ENCODE measurements around the gene NDUFB1.

The NDUFB1 gene

DNA sequence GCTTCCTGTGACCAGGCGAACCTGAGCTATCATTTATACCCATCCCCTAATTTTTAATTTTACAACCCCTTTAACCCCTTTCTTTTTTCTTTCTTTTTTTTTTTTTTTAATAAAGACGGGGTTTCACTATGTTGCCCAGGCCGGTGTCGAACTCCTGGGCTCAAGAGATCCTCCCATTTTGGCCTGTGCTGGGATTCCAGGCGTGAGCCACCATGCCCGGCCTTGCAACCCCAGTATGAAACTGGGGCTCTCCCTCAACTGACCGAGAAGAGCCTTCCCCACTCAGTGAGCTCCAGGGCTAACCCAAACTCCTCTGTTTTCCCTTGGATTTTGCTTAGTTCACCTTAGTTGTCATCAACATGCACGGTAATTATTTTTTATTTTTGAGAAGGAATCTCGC lies 1.3 kb upstream of the NDUFB1 start:
- Histone ChIP-seq H3K27ac (ENCODE audit: low read depth, low read length) (no peak overlapping the region; the same call in 1 of the 2 replicates), H3K4me1 (ENCODE audit: control insufficient read depth, insufficient read depth, low read length) (no peaks in the 10 kb centered on the region), H3K9ac (ENCODE audit: low read length) (peak overlapping the region; percentile 97), H3K27me3 (ENCODE audit: control insufficient read depth, insufficient read depth, low read length) (no peaks in the 10 kb centered on the region), H3K4me3 (ENCODE audit: low read depth, low read length) (peak overlapping the region; percentile 91), H3K36me3 (ENCODE audit: control insufficient read depth, insufficient read depth, low read length) (peaks cover 56% of the 10 kb centered on the region), H3K9me3 (ENCODE audit: control insufficient read depth, insufficient read depth, low read depth, low read length) (no peaks in the 10 kb centered on the region)

DNA sequence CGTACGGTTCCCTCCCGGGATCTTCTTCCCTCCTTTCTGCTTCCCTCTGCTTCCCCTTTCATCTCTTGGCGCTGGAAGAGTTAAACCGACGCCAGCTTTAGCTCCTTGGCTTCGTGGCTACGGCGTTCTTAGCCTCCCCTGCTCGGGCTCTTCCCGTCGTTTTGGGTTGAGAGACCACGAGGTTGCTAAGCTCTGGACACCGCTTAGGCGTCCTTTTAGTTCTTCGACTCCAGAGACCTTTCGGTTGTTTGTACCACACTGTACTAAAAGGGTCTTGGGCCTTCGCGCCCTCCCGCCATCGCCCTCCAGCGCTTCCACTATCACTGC lies 808 bp upstream of the NDUFB1 start:
- H3K4me1 ChIP-seq (ENCODE audit: control insufficient read depth, insufficient read depth, low read length) = no peaks in the 10 kb centered on the region
- H3K4me3 ChIP-seq (ENCODE audit: low read depth, low read length) = peak overlapping the region; percentile 91
- no peaks in the 10 kb centered on the region for H3K27me3 ChIP-seq (ENCODE audit: control insufficient read depth, insufficient read depth, low read length)
- H3K36me3 ChIP-seq (ENCODE audit: control insufficient read depth, insufficient read depth, low read length) = peaks cover 54% of the 10 kb centered on the region
- H3K9me3 ChIP-seq (ENCODE audit: control insufficient read depth, insufficient read depth, low read depth, low read length) = no peaks in the 10 kb centered on the region
- H3K27ac ChIP-seq (ENCODE audit: low read depth, low read length) = peak overlapping the region; percentile 100
- peak overlapping the region; percentile 97 for H3K9ac ChIP-seq (ENCODE audit: low read length)

DNA sequence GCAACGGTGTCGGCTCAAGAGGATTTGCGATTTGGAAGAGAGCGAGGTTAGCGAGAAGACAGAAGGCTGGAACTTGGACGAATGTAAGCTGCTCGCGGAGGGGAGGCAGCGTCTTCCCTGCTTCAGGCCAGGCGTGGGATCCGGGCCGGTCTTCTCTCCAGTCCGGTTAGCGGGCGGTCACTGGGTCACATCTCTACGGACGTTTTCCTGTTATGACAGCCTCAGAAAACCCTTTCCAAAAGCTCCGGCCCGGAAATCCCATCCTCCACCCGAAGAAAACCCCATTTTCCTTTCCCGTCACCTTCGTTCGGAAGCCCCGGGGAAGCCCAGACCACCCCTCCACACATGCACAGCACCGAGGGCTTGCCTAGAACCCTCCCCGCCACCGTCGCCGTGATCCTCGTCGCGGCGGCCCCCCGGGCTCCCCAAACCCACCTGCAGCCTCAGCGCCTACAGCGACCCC lies 268 bp downstream of the NDUFB1 start:
- peak overlapping the region; percentile 91 for H3K4me3 ChIP-seq (ENCODE audit: low read depth, low read length)
- H3K9me3 ChIP-seq (ENCODE audit: control insufficient read depth, insufficient read depth, low read depth, low read length) = no peaks in the 10 kb centered on the region
- H3K9ac ChIP-seq (ENCODE audit: low read length) = peak overlapping the region; percentile 97
- H3K27me3 ChIP-seq (ENCODE audit: control insufficient read depth, insufficient read depth, low read length) = no peaks in the 10 kb centered on the region
- no peaks in the 10 kb centered on the region for H3K4me1 ChIP-seq (ENCODE audit: control insufficient read depth, insufficient read depth, low read length)
- H3K36me3 ChIP-seq (ENCODE audit: control insufficient read depth, insufficient read depth, low read length) = peaks cover 54% of the 10 kb centered on the region
- H3K27ac ChIP-seq (ENCODE audit: low read depth, low read length) = peak overlapping the region; percentile 100

DNA sequence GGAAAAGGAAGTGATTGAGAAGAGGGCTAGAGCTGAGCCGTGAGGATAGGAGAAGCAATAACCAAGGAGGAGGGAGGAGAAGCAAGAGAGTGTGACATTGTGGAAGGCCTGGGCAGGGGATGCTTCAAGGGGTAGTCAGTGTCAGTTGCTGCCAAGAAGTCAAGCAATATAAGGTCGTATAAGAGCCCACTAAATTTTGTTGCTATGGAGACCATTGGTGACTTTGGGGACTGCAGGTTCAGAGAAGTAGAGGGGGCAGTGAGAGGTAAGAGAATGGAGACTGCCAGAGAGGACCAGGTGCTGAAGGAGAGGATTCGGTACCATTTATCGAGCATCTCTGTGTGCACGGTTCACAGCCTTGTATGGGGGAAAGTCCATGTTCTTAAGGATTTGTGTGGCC lies 12.0 kb downstream of the NDUFB1 start:
- no peak overlapping the region for H3K27ac ChIP-seq (ENCODE audit: low read depth, low read length)
- H3K36me3 ChIP-seq (ENCODE audit: control insufficient read depth, insufficient read depth, low read length) = no peaks in the 10 kb centered on the region
- H3K9ac ChIP-seq (ENCODE audit: low read length) = no peak overlapping the region
- H3K27me3 ChIP-seq (ENCODE audit: control insufficient read depth, insufficient read depth, low read length) = no peaks in the 10 kb centered on the region
- H3K9me3 ChIP-seq (ENCODE audit: control insufficient read depth, insufficient read depth, low read depth, low read length) = no peaks in the 10 kb centered on the region
- no peak overlapping the region for H3K4me3 ChIP-seq (ENCODE audit: low read depth, low read length)
- H3K4me1 ChIP-seq (ENCODE audit: control insufficient read depth, insufficient read depth, low read length) = peaks cover 18% of the 10 kb centered on the region; the same call in 1 of the 2 replicates

DNA sequence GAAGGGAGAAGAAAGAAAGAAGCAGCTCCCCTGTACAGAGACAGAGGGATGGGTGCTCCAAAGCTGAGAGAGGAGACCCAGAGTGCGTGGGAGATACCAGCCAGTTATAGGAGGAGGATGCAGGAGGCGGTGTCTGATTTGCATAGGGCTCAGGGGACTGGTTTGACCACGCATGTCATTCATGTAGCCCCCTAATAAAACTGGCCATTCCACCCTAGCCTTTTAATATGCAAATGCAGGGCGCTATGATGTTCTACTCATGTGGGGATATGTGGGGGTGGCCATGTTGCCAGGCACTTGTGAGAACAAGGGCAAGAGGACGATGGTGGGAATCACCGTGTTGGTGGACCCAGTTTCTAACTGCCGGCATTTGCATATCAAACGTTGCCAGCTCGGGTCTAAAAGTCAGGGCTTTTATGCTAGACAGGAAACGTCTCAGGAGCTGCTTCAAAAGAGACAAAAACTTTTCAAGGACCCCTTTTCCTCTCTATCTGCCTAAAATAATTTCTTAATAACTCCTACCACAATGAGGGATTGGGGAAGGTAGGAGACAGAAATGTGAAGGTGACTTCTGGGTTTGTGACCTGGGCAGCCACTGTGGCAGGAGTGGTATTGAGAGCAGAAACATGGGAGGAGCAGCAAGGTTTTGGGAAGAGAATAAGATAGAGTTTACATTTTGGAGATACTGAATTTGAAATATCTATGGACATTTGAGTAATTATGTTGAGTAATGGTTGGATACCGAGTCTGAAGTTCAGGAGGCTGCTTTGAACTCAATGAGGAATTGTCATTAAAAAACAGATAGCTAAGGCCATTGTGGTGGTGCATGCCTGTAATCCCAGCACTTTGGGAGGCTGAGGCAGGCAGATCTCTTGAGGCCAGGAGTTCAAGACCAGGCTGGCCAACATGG lies 12.9 kb downstream of the NDUFB1 start:
- peaks cover 18% of the 10 kb centered on the region; the same call in 1 of the 2 replicates for H3K4me1 ChIP-seq (ENCODE audit: control insufficient read depth, insufficient read depth, low read length)
- no peaks in the 10 kb centered on the region for H3K27me3 ChIP-seq (ENCODE audit: control insufficient read depth, insufficient read depth, low read length)
- H3K27ac ChIP-seq (ENCODE audit: low read depth, low read length) = peak overlapping the region; percentile 90
- H3K9me3 ChIP-seq (ENCODE audit: control insufficient read depth, insufficient read depth, low read depth, low read length) = no peaks in the 10 kb centered on the region
- no peaks in the 10 kb centered on the region for H3K36me3 ChIP-seq (ENCODE audit: control insufficient read depth, insufficient read depth, low read length)
- peak overlapping the region; percentile 38 for H3K4me3 ChIP-seq (ENCODE audit: low read depth, low read length)
- H3K9ac ChIP-seq (ENCODE audit: low read length) = peak overlapping the region; percentile 76

DNA sequence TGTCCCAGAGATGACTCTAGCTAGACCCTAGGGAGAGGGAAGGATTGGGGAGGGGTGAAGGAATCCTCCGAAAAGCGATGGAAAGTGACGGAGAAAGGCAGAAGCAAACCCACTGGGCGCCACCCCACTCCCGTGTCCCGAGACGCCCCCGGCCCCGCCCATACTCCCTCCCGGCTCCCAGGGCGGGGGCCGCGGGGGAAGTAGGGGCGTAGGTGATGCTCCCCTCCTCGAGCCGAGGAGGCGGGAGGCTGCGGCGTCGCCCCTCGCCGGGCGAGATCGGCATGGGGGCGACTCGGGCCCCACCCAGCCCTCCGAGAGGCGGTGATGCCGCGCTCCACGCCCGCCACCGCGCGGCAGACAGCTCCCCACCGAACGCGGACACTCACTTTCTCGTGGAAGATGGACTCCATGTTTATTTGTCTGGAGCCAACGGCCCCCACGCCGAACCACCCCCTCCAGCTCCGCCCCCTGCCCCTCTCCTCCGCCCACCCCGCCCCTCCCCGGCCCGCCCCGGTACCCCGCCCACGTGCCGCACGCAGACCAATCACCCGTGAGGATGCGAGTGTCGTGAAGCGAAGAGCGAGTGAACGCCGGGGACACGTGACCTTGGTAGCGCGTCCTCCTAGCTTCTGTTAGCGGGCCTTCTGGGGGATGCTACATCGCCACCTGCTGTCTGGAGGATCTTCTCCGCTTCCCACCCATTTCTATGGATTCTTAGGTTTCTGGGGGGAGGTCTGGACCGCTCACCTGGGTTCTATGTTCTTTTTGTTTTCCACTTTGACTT lies 15.2 kb downstream of the NDUFB1 start, which contains the start of gene ATXN3:
ATXN3 (minus strand) TSS at position 440 of the 784 bp plus-strand sequence; CDS start at position 410, 30 bp downstream.
- Histone ChIP-seq H3K27me3 (ENCODE audit: control insufficient read depth, insufficient read depth, low read length) (no peaks in the 10 kb centered on the region), H3K4me1 (ENCODE audit: control insufficient read depth, insufficient read depth, low read length) (peaks cover 19% of the 10 kb centered on the region; the same call in 1 of the 2 replicates), H3K36me3 (ENCODE audit: control insufficient read depth, insufficient read depth, low read length) (no peaks in the 10 kb centered on the region), H3K4me3 (ENCODE audit: low read depth, low read length) (peak within 1 kb of the TSS; percentile 91), H3K9me3 (ENCODE audit: control insufficient read depth, insufficient read depth, low read depth, low read length) (no peaks in the 10 kb centered on the region), H3K27ac (ENCODE audit: low read depth, low read length) (no peak within 1 kb of the TSS; the same call in 1 of the 2 replicates), H3K9ac (ENCODE audit: low read length) (peak within 1 kb of the TSS; percentile 82)

DNA sequence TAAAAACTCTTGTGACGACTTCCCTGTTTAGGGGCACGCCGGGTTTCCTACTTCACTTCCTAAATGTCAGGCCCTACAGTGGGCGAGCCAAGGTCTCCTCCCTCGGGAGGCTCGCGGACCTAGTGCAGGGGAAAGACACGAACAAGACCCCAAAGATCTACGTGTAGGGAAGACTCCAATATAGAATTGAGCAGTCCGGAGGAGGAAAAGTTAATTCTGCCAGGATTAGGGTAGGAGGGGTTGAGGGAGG lies 15.7 kb downstream of the NDUFB1 start:
- H3K27ac ChIP-seq (ENCODE audit: low read depth, low read length) = no peak overlapping the region; the same call in 1 of the 2 replicates
- H3K27me3 ChIP-seq (ENCODE audit: control insufficient read depth, insufficient read depth, low read length) = no peaks in the 10 kb centered on the region
- H3K9me3 ChIP-seq (ENCODE audit: control insufficient read depth, insufficient read depth, low read depth, low read length) = no peaks in the 10 kb centered on the region
- H3K36me3 ChIP-seq (ENCODE audit: control insufficient read depth, insufficient read depth, low read length) = no peaks in the 10 kb centered on the region
- H3K9ac ChIP-seq (ENCODE audit: low read length) = peak overlapping the region; percentile 82
- H3K4me1 ChIP-seq (ENCODE audit: control insufficient read depth, insufficient read depth, low read length) = peaks cover 23% of the 10 kb centered on the region; the same call in 1 of the 2 replicates
- H3K4me3 ChIP-seq (ENCODE audit: low read depth, low read length) = peak overlapping the region; percentile 91

DNA sequence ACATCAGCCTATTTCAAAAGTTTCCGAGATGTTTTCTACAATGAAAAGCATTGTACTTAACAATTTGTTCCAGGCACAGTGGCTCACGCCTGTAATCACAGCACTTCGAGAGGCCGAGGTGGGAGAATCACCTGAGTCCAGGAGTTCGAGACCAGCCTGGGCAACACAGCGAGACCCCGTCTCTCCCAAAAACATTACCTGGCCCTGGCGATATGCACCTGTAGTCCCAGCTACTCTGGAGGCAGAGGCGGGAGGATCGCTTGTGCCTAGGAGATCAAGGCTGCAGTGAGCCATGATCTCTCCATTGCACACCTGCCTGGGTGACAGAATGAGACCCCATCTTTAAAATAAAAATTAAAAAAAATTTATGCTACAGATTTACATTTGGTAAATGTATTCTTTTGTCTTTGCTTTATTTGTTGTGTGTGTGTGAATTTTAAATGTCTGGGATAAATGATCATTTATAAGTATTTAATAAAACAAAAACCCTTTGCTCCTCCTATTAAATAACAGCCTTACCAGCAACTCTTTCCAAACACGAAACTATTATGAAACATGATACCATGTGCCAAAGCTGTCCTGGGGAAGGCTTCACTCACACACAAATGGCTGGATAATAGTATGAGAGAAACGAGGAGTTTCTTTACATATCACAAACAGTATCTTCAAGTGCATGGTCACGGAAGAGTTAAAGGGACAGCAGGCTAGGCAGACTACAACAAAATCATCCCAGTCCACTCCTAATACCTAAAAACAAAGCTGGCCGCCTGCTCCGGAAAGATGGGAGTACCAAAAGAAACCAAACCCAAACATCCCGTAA lies 16.2 kb downstream of the NDUFB1 start:
- Histone ChIP-seq H3K4me1 (ENCODE audit: control insufficient read depth, insufficient read depth, low read length) (peaks cover 29% of the 10 kb centered on the region), H3K9me3 (ENCODE audit: control insufficient read depth, insufficient read depth, low read depth, low read length) (no peaks in the 10 kb centered on the region), H3K36me3 (ENCODE audit: control insufficient read depth, insufficient read depth, low read length) (no peaks in the 10 kb centered on the region), H3K27me3 (ENCODE audit: control insufficient read depth, insufficient read depth, low read length) (no peaks in the 10 kb centered on the region), H3K27ac (ENCODE audit: low read depth, low read length) (no peak overlapping the region), H3K9ac (ENCODE audit: low read length) (peak overlapping the region; percentile 82), H3K4me3 (ENCODE audit: low read depth, low read length) (peak overlapping the region; percentile 91)

DNA sequence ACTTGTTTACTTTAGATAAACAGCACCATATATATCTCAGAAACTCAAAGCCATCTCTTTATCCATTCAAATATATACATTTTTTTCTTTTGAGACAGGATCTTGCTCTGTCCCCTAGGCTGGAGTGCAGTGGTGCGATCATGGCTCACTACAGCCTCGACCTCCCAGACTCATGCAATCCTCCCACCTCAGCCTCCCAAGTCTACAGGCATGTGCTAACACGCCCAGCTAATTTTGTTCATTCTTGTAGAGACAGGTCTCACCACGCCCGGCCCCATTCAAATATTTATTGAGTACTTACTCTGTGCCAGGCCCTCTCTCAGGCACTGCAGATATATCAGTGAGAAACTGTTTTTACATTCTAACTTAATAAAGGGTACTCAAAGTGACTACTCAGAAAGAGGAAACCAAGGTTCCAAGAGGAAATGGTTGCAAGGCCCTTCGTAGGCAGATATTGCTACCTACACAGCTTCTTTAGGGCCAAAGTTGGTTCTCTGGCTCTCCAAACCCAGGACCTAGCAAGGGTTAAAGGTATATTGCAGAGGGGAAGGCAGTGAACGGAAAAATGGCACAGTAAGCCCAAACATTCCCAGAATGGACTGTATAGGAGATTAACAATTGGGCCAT lies 18.0 kb downstream of the NDUFB1 start:
- Histone ChIP-seq H3K4me3 (ENCODE audit: low read depth, low read length) (no peak overlapping the region), H3K36me3 (ENCODE audit: control insufficient read depth, insufficient read depth, low read length) (no peaks in the 10 kb centered on the region), H3K27me3 (ENCODE audit: control insufficient read depth, insufficient read depth, low read length) (no peaks in the 10 kb centered on the region), H3K9me3 (ENCODE audit: control insufficient read depth, insufficient read depth, low read depth, low read length) (no peaks in the 10 kb centered on the region), H3K27ac (ENCODE audit: low read depth, low read length) (no peak overlapping the region), H3K9ac (ENCODE audit: low read length) (no peak overlapping the region), H3K4me1 (ENCODE audit: control insufficient read depth, insufficient read depth, low read length) (peaks cover 28% of the 10 kb centered on the region)

DNA sequence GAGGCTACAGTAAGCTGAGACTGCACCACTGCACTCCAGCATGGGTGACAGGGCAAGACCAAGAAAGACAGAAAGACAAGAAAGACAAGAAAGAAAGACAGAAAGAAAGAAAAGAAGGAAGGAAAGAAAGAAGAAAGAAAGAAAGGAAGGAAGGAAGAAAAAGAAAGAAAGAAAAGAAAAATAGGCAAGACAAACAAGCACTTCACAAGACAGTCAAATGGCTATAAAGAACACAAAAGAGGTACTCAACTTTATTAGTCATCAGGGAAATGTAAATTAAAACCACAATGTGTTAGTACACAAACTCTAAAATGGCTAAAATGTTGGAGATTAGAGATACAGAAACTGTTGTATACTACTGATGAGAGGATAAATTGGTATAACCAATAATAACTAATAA lies 21.7 kb downstream of the NDUFB1 start:
- no peaks in the 10 kb centered on the region for H3K9me3 ChIP-seq (ENCODE audit: control insufficient read depth, insufficient read depth, low read depth, low read length)

More for the DNA sequence above, 21.7 kb downstream of the NDUFB1 start:
- Histone ChIP-seq H3K36me3 (ENCODE audit: control insufficient read depth, insufficient read depth, low read length) (peaks cover 14% of the 10 kb centered on the region), H3K27me3 (ENCODE audit: control insufficient read depth, insufficient read depth, low read length) (no peaks in the 10 kb centered on the region), H3K4me3 (ENCODE audit: low read depth, low read length) (no peak overlapping the region), H3K4me1 (ENCODE audit: control insufficient read depth, insufficient read depth, low read length) (peaks cover 22% of the 10 kb centered on the region), H3K9ac (ENCODE audit: low read length) (no peak overlapping the region), H3K27ac (ENCODE audit: low read depth, low read length) (peak overlapping the region; percentile 31; the same call in 1 of the 2 replicates)
